ENCODE results near the gene GLDN.

GRCh38 chr15:51313074-51313393 lies 28.4 kb upstream of the GLDN start:
- no peak for TF ChIP-seq CTCF (IDR thresholded peaks at IDR 0.05)
- TF ChIP-seq EP300 (IDR thresholded peaks at IDR 0.05): no peak
- TF ChIP-seq POLR2A (IDR thresholded peaks at IDR 0.05): no peak

Data from tibial nerve (tissue), 4 donors.